ENCODE data around the gene ZNF692. TPM values are rescaled to one million over a fixed set of nuclear protein-coding genes. Genes with fewer than 3 reads are reported as not detected.

The ZNF692 gene
- total RNA-seq, 1 donor from 2014 or later, result 60.2 TPM

GRCh38 chr1:248811514-248812490, 47.1 kb downstream of the ZNF692 start:
- H3K4me3 Mint-ChIP-seq (ENCODE audit: unreplicated experiment), result no peak overlapping the region

GRCh38 chr1:248810727-248811513, 48.0 kb downstream of the ZNF692 start:
- peaks cover 6% of the 10 kb centered on the region for H3K36me3 Mint-ChIP-seq (ENCODE audit: unreplicated experiment)
- peaks cover 3% of the 10 kb centered on the region for H3K9me3 Mint-ChIP-seq (ENCODE audit: unreplicated experiment)
- H3K27ac Mint-ChIP-seq (ENCODE audit: unreplicated experiment), result no peak overlapping the region
- no peaks in the 10 kb centered on the region for H3K4me1 Mint-ChIP-seq (ENCODE audit: low read depth, unreplicated experiment)
- peaks cover 10% of the 10 kb centered on the region for H3K27me3 Mint-ChIP-seq (ENCODE audit: unreplicated experiment)
- DNase-seq, result no peak
- TF ChIP-seq CTCF (IDR thresholded peaks at IDR 0.05; ENCODE audit: partially characterized antibody, unreplicated experiment), result no peak
- H3K4me3 Mint-ChIP-seq (ENCODE audit: unreplicated experiment), result no peak overlapping the region

More at GRCh38 chr1:248811514-248812490, 47.1 kb downstream of the ZNF692 start:
- peaks cover 3% of the 10 kb centered on the region for H3K9me3 Mint-ChIP-seq (ENCODE audit: unreplicated experiment)
- H3K27ac Mint-ChIP-seq (ENCODE audit: unreplicated experiment), result no peak overlapping the region
- peaks cover 6% of the 10 kb centered on the region for H3K36me3 Mint-ChIP-seq (ENCODE audit: unreplicated experiment)
- peaks cover 10% of the 10 kb centered on the region for H3K27me3 Mint-ChIP-seq (ENCODE audit: unreplicated experiment)
- no peaks in the 10 kb centered on the region for H3K4me1 Mint-ChIP-seq (ENCODE audit: low read depth, unreplicated experiment)
- DNase-seq, result no peak
- TF ChIP-seq CTCF (IDR thresholded peaks at IDR 0.05; ENCODE audit: partially characterized antibody, unreplicated experiment), result no peak

- no peak overlapping the region for H3K4me3 Mint-ChIP-seq (ENCODE audit: unreplicated experiment)
- peaks cover 4% of the 10 kb centered on the region for H3K9me3 Mint-ChIP-seq (ENCODE audit: unreplicated experiment)
- H3K27ac Mint-ChIP-seq (ENCODE audit: unreplicated experiment), result no peak overlapping the region
- peaks cover 10% of the 10 kb centered on the region for H3K27me3 Mint-ChIP-seq (ENCODE audit: unreplicated experiment)
- DNase-seq, result no peak
- H3K4me1 Mint-ChIP-seq (ENCODE audit: low read depth, unreplicated experiment), result no peaks in the 10 kb centered on the region
- no peak for TF ChIP-seq CTCF (IDR thresholded peaks at IDR 0.05; ENCODE audit: partially characterized antibody, unreplicated experiment)
- H3K36me3 Mint-ChIP-seq (ENCODE audit: unreplicated experiment), result peaks cover 6% of the 10 kb centered on the region
These were observed 48.7 kb downstream of the ZNF692 start for GRCh38 chr1:248810000-248810726.

GRCh38 chr1:248808876-248809275, 50.0 kb downstream of the ZNF692 start:
- Mint-ChIP-seq H3K4me1 (ENCODE audit: low read depth, unreplicated experiment) (no peaks in the 10 kb centered on the region), H3K4me3 (ENCODE audit: unreplicated experiment) (no peak overlapping the region), H3K27me3 (ENCODE audit: unreplicated experiment) (peaks cover 13% of the 10 kb centered on the region), H3K9me3 (ENCODE audit: unreplicated experiment) (peaks cover 5% of the 10 kb centered on the region), H3K27ac (ENCODE audit: unreplicated experiment) (no peak overlapping the region), H3K36me3 (ENCODE audit: unreplicated experiment) (peaks cover under 1% of the 10 kb centered on the region)
- TF ChIP-seq CTCF (IDR thresholded peaks at IDR 0.05; ENCODE audit: partially characterized antibody, unreplicated experiment), result no peak
- DNase-seq, result no peak

Measured in glutamatergic neuron (in vitro differentiated cells).